ENCODE data around the gene ITCH.
"Not testable (repeated sequence)": the region's sequence is repeated elsewhere in the genome, so short reads cannot be mapped to it uniquely, and the experiment has no call there.

DNA sequence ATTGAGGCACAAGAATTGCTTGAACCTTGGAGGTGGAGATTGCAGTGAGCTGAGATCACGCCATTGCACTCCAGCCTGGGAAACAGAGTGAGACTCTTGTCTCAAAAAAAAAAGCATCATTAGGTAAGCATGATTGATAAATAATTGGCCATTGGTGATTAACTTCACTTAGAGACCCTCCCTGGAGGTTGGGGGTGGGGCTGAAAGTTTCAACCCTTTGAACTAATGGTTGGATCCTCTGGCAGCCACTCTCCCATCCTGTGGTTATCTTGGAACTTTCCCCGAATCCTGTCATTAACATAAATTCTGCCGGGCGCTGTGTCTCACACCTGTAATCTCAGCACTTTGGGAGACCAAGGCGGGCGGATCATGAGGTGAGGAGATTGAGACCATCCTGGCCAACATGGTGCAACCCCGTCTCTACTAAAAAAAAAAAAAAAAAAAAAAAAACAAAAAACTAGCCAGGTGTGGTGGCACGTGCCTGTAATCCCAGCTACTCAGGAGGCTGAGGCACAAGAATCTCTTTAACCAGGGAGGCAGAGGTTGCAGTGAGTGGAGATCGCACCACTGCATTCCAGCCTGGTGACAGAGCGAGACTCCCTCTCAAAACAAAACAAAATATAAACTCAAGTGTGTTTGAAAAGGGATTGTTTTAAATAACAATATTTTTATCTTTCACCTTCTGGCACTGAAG lies 17.1 kb upstream of the ITCH start:
- not testable (repeated sequence) for TF ChIP-seq POLR2A (IDR thresholded peaks at IDR 0.05)
- TF ChIP-seq, protein P1, sequence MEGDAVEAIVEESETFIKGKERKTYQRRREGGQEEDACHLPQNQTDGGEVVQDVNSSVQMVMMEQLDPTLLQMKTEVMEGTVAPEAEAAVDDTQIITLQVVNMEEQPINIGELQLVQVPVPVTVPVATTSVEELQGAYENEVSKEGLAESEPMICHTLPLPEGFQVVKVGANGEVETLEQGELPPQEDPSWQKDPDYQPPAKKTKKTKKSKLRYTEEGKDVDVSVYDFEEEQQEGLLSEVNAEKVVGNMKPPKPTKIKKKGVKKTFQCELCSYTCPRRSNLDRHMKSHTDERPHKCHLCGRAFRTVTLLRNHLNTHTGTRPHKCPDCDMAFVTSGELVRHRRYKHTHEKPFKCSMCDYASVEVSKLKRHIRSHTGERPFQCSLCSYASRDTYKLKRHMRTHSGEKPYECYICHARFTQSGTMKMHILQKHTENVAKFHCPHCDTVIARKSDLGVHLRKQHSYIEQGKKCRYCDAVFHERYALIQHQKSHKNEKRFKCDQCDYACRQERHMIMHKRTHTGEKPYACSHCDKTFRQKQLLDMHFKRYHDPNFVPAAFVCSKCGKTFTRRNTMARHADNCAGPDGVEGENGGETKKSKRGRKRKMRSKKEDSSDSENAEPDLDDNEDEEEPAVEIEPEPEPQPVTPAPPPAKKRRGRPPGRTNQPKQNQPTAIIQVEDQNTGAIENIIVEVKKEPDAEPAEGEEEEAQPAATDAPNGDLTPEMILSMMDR (IDR thresholded peaks at IDR 0.05), result not testable (repeated sequence)

All from ovary (tissue), 3 donors.